Middle frontal gyrus (tissue), 1 donor: ENCODE results near the gene MAGEB16.

Source experiments
- DNase-seq: peaks from one replicate; pipeline ENCODE4 v3.0.0-alpha.2; 2015; ENCODE audit warnings: low spot score; ENCODE audit errors: extremely low spot score

Gene MAGEB16

DNA sequence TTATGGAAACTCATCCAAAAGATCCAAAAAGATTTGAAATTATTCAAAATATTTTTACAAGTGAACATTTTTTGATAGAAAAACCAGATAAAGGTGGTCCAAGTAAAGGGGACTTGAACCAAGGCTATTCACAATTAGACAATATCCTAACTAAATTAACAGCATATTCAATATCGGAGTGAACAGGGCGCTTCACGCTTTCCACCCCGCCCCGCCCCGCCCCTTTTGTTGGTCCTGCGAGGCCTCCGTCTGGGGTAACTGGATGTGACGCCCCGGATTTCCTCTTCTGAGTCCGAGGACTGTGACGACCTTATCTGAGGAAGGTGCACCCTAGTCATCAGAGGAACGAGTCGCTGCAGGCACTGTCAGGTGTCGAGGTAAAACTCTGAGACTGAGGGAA, at the start of gene MAGEB16:
Gene MAGEB16 (plus strand): TSS at position 301 of the 400 bp plus-strand sequence. CDS start 3,855 bp downstream, outside the sequence.
- no peak for DNase-seq

DNA sequence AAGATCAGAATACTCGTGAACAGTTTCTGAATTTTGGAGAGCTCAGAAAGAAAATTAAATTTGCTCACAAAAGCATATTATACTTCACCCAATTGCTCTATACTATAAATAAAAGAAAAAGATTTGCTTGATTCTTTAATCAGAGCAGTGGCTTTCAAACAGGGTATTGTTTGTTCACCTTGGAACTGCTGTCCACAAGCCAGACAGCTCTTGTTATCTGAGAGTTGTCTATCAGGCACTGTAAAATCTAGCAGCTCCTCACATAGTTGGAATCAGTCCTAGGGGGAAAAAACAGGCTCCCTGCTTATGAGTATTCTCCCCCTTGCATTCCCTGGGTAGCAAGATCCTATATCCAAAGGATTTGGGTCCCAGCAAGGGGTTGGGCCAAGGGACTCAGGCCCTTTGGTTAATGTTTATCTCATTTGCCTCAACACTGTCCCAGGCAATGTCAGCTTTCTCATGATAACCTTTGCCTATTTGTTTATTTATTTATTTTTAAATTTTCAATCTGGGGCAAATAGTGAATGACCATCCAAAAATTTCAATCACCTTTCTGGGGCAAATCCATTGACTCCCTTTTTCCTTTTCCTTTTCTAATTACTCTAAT, 24.1 kb upstream of the MAGEB16 start:
- no peak for DNase-seq

DNA sequence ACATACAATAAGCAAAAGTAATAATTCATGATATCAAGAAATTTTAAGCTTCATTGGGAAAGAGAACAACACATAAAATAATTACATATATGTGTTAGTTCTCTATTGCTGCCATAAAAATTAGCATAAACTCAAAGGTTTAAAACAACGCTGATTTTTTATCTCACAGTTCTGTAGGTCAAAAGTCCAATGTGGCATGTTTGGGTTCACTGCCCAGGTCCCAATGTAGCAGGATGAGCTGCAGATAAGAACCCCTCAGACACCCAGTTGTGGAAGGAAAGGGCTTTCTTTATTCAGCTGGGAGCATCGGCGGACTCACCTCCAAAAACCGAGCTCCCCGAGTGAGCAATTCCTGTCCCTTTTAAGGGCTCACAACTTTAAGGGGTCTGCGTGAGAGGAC, 13.1 kb upstream of the MAGEB16 start:
- no peak for DNase-seq

DNA sequence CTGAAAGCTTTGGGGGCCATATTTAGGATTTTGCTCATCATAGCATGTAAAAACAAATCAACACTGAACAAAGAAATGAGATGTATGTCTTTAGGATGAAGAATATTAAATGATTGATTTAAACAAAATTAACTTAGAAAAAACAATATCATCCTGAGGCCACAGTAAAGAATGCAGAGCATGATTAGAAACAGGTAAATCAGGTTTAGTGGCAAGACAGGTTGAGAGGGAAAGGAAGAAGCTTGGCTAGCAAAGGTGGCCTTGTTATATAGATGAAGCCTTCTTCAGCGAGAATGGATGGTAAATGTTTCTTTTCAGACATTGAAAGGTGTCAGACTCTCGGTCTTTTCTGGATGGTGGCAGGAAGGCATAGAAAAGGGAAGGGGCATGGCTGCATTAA, 11.9 kb upstream of the MAGEB16 start:
- DNase-seq, result no peak

DNA sequence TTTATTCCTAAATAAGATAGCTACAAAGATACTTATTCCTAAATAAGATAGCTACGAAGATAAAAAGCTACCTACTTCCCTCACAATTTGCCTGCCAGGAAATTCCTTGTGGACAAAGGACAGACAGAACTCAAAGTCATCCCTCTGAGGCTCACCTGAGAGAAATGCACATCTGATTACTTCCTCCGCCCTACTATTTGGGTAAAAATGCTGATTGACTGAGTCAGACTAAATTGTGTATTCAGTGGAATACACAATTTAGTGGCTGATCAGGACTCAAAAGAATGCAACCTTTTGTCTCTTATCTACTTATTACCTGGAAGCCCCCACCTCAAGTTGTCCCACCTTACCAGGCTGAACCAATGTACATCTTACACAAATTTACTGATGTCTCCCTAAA, 10.3 kb upstream of the MAGEB16 start:
- DNase-seq, result no peak

DNA sequence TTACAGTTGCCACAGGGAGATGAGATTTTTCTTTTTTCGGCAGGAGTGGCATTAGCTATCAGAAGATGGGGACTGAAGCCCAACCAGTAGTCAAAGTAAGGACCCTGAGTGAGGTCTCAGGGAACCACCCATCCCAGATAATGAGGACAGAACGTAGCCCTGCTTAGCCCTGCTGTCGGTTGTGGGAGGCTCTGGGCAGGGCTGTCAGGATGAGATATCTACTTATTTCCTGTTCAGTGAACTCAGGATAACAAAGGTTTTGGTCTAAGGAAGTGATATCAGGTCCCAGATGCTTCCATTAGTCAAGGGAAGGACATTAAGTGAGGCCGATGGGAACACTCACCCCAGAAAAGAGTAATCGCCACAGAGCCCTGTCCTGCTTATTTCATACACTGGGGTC, 2.3 kb downstream of the MAGEB16 start:
- DNase-seq, result no peak

DNA sequence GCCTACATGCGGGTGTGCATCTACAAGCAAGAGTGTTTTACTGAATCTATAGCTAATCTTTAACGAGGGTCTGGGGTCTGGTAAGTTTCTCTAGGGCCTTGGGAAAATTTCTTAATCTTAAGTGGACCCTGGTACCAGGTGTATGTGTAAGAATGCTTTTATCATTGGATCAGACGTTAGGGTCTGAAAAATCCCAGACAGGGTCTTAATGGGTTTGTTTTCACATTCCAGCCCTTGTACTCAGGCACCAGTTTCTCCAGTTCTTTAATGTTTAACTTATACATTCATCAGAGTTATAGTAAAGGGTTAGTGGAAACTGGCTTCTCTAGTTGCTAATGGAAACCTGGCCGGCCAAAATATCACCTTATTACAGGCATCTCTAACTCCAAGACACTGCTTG, 11.6 kb downstream of the MAGEB16 start:
- DNase-seq, result no peak

DNA sequence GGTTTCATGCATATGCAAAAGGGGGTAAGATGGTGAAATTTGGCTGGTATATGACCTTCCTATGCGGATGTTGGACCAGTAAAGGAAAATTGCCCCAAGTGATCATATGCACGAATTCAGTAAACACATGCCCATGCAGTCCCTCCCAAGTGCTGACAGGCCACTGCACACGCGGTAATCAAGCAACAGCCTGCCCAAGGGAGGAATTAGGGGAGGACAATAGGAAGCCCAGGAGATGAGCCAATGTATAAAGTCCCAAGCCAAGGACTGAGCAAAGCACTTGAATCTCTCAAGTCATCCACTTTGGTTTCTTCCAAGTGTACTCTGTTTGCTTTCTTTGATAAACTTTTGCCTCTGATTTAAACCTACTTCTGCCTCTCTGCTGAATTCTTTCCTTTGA, 21.1 kb downstream of the MAGEB16 start:
- no peak for DNase-seq

DNA sequence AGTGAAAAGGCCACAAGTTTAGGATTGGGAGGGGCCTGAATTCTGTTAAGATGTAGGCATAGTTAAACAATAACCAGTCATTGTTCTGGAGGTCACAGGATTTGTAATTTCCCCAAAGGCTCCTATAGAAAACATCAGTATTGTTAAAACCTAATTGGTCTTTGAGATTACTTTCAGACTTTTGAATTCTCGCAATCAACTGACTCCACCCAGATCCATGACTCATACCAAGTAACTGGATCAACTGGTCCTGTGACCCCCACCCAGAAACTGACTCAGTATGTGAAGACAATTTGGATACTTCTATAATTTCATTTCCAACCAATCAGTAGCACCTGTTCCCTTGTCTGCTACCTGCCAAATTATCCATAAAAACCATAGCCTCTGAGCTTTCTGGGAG, 28.4 kb downstream of the MAGEB16 start:
- DNase-seq, result no peak

DNA sequence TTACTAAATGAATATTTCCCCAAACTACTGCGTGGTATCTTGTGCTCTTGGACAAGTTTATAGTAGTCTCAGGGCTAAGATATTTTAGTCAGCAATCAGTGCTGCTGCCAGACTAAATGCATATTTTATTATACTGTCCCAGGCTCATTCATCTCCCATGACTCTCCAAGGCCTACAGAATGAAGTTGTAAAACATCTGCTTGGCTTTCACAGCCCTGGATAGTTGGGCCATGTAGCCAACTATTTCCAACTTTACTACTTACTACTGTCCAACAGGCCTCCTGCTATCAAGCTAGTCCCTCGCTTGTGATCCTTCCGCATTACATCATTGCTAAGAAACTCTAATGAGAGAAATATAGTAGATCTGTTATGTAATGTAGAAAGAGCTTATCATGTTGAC, 31.4 kb downstream of the MAGEB16 start:
- DNase-seq, result no peak

DNA sequence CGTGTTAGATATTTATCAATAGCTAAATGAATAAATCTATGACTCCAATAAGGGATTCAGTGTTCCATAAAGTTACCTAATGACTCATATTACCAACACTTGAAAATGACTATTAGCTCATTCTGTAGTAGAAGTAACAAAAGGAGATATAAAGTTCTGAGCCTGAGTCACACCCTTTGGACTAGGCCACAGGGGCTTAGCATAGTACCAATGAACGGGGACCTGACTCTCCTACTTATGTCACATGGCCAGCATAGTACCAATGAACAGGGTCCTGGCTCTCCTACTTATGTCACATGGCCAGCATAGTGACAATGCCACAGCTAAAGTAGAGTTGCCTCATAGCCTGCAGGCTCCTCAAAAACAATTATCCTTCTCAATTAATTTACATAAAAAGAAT, 43.7 kb downstream of the MAGEB16 start:
- DNase-seq, result no peak

DNA sequence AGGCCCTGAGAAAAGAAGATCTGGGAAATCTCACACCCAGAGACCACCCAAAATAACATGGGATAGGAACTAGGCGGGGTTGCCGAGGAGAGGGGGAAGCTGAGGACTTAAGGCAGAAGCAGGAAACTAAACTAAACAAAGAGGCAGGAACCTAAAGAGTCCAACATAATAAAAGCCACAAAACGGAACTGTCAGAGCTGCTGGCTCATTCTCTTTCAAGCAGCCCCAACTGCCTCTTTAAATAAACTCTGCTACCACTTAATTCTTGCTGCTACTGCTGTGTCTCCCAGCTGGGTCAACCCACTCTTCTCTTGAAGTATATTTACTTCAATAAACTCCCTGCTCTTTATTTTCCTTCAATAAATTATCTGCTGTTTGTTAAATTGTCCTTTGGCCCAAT, 44.5 kb downstream of the MAGEB16 start:
- DNase-seq, result no peak

DNA sequence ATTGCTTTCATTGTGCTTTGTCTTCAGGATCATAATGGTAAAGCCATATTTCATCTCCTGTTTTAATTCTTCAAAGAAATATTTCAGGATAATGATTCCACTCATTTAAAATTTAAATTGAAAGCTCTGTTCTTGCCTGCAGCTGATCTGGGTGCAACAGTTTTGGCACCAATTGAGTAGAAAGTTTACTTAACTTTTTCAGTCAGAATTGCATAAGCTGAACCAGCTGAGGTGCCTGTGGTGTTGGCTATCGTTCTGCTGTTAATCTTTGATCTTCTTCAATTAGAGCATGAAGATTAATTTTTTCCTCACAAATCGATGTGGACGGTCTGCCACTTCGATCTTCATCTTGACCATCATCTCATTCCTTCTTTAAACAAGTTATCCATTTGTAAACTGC, 49.6 kb downstream of the MAGEB16 start:
- DNase-seq, result no peak
